Activated CD4-positive, alpha-beta T cell treated with anti-CD3 and anti-CD28 coated beads for 36 hours (primary cell): ENCODE measurements around the gene ZNF821. TPM values are rescaled to one million over a fixed set of nuclear protein-coding genes. Genes with fewer than 3 reads are reported as not detected.

Source experiments
- ATAC-seq: fragments of 200-7000 bp; cut with Tn5 transposase; one replicate; pipeline ENCODE4 v1.10.0; 2021; ENCODE audit warnings: mild to moderate bottlenecking, moderate library complexity
- CTCF ChIA-PET: fragments of 350-600 bp; sonication (Branson Sonifier 250); formaldehyde crosslinking; loops from one replicate; lab custom pipeline; 2021; ENCODE audit warnings: antibody characterized with exemption; lab: Charles Lee
- POLR2A ChIA-PET: fragments of 350-600 bp; sonication (Branson Sonifier 250); formaldehyde crosslinking; loops from one replicate; lab custom pipeline; 2021; ENCODE audit warnings: antibody characterized with exemption, inconsistent platforms; lab: Charles Lee
- DNase-seq: peaks from one replicate; pipeline ENCODE4 v3.0.0-alpha.2; 2020
- H3K27ac Mint-ChIP-seq: one replicate; pipeline ENCODE4 v1.8.0; 2021; ENCODE audit warnings: mixed read lengths
- H3K27me3 Mint-ChIP-seq: one replicate; pipeline ENCODE4 v1.8.0; 2021; ENCODE audit warnings: mixed read lengths
- H3K36me3 Mint-ChIP-seq: one replicate; pipeline ENCODE4 v1.8.0; 2021; ENCODE audit warnings: low read depth, mixed read lengths
- H3K4me1 Mint-ChIP-seq: one replicate; pipeline ENCODE4 v1.8.0; 2021; ENCODE audit warnings: mixed read lengths
- H3K4me3 Mint-ChIP-seq: one replicate; pipeline ENCODE4 v1.8.0; 2021; ENCODE audit warnings: mild to moderate bottlenecking, moderate library complexity, mixed read lengths
- H3K9me3 Mint-ChIP-seq: one replicate; pipeline ENCODE4 v1.8.0; 2021; ENCODE audit warnings: low read depth, mixed read lengths
- intact Hi-C, 2 experiments: fragments of 100-400 bp; cut with DNase I in 1 of 2; cut with micrococcal nuclease in 1 of 2; formaldehyde crosslinking; loops; one replicate each; pipeline versions ENCODE4 v1.14.2 to v1.15.1; 2022 to 2024; cut with DNase I, micrococcal nuclease
- total RNA-seq, 2 experiments: library from RNA; stranded (reverse); gene quantifications; one replicate each; pipeline ENCODE4 v1.2.3, GENCODE V29; 2021

The ZNF821 gene
- total RNA-seq, 2 experiments from 2014 or later = 6.0 to 7.7 TPM

DNA sequence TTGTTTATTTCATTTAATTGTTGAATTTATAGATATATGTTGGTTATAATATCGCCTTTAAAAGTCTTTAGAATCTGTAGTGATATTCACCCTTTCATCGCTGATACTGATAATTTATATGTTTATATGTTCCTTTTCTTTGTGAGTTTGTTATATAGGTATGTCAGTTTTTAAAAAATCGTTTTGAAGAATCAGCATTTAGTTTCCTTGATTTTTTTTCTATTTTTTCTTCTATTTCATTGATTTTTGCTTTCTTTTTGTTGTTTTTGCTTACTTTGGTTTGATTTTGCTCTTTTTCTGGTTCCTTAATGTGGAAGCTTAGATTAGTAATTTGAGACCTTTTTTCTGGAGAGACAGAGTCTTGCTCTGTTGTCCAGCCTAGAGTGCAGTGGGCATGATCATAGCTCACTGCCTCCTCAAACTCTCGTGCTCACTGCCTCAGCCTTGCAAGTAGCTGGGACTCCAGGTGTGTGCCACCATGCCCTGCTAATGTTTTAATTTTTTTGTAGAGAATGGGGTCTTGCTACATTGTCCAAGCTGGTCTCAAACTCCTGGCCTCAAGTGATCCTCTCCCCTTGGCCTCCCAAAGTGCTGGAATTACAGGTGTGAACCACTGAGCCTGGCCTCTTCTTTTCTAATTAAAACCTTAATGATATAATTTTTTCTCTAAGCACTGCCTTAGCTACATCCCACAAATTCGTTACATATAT lies 18.8 kb upstream of the ZNF821 start:
- ChIA-PET CTCF (interaction anchor here (0.9 to 3.9 kb wide), 6 partner anchors 10 to 118 kb away, joined by 3 to 18 read pairs (median 5); no protein-coding TSS in a partner anchor), POLR2A (no interaction called here)
- peaks cover 76% of the 10 kb centered on the region for H3K4me1 Mint-ChIP-seq
- no peaks in the 10 kb centered on the region for H3K9me3 Mint-ChIP-seq
- no peaks in the 10 kb centered on the region for H3K27me3 Mint-ChIP-seq
- H3K27ac Mint-ChIP-seq = peak overlapping the region; percentile 80
- intact Hi-C loops = no loop called here
- DNase-seq (no peak), ATAC-seq (no peak)
- H3K4me3 Mint-ChIP-seq = no peak overlapping the region
- peaks cover 24% of the 10 kb centered on the region for H3K36me3 Mint-ChIP-seq

GRCh38 chr16:71899171-71899570 lies 15.2 kb upstream of the ZNF821 start:
- DNase-seq (no peak), ATAC-seq (no peak)
- H3K27ac Mint-ChIP-seq = no peak overlapping the region
- intact Hi-C loops = loop anchor here in 1 of 2 experiments (10.0 kb wide), 1 partner anchor 196 kb away; the partner anchor contains the start of genes DHX38 and TXNL4B
- no peaks in the 10 kb centered on the region for H3K9me3 Mint-ChIP-seq
- no peaks in the 10 kb centered on the region for H3K27me3 Mint-ChIP-seq
- ChIA-PET CTCF (interaction anchor here (0.6 to 3.9 kb wide), 8 partner anchors 18 to 221 kb away, joined by 3 to 18 read pairs (median 3); no protein-coding TSS in a partner anchor), POLR2A (interaction anchor here (0.6 to 0.7 kb wide), 3 partner anchors 14 to 60 kb away, joined by 7 to 9 read pairs (median 8); no protein-coding TSS in a partner anchor)
- H3K4me3 Mint-ChIP-seq = no peak overlapping the region
- H3K4me1 Mint-ChIP-seq = peaks cover 55% of the 10 kb centered on the region
- peaks cover 29% of the 10 kb centered on the region for H3K36me3 Mint-ChIP-seq

GRCh38 chr16:71896764-71897368 lies 12.9 kb upstream of the ZNF821 start:
- H3K9me3 Mint-ChIP-seq = no peaks in the 10 kb centered on the region
- intact Hi-C loops = loop anchor here in 1 of 2 experiments (10.0 kb wide), 1 partner anchor 198 kb away; the partner anchor contains the start of genes DHX38 and TXNL4B
- ATAC-seq = no peak
- CTCF ChIA-PET = interaction anchor here (0.7 to 2.3 kb wide), 2 partner anchors 14 to 50 kb away, joined by 3 to 17 read pairs; partner anchors contain the start of gene ZNF821
- H3K4me1 Mint-ChIP-seq = peaks cover 38% of the 10 kb centered on the region
- H3K4me3 Mint-ChIP-seq = peak overlapping the region; percentile 96
- DNase-seq = no peak
- H3K36me3 Mint-ChIP-seq = peaks cover 18% of the 10 kb centered on the region
- H3K27me3 Mint-ChIP-seq = no peaks in the 10 kb centered on the region
- peak overlapping the region; percentile 63 for H3K27ac Mint-ChIP-seq
- POLR2A ChIA-PET = interaction anchor here (0.6 to 1.4 kb wide), 3 partner anchors 13 to 89 kb away, joined by 3 to 5 read pairs (median 4); partner anchors contain the start of gene ZNF821

DNA sequence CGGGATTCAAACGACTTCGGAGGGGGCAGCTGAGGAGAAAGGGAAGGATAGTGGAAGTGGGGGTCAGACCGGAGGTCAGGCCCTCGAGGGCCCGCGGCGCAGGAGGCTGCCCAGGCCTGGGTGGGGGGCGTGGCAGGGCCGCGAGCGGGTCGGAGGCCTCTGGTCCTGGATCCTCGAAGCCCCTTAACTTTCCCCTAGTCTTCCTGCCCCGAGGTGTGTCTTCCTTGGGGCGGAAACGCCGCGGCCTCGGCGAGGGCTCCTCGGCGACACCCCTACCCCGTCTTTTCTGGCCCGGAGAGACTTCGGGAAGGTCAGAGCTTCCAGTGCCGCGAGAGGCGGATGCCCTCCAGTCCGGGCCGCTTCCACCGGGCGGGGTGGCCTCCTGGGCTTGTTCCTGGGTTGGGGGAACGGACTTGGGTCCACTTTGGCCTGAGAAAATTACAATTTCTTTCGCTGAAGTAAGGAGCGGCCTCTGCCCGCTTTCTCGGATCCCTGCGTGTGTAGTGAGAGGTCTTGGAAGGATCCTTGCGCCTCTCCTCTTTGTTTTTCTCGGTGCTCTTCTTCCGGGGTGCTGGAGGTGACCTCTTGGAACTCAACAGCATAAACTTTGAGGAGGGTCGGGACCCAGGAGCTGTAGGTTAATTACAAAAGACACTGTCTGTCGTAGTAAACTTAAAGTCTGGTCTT lies 11.8 kb upstream of the ZNF821 start:
- DNase-seq (peak; percentile 50), ATAC-seq (peak; percentile 23)
- peak overlapping the region; percentile 94 for H3K27ac Mint-ChIP-seq
- H3K27me3 Mint-ChIP-seq = no peaks in the 10 kb centered on the region
- intact Hi-C loops = loop anchor here (1.0 to 10.0 kb wide), 13 partner anchors 12 to 1095 kb away; partner anchors contain the start of genes ATXN1L (in 2 of the 2), DHX38 (in 2 of the 2), TXNL4B (in 2 of the 2) and ZNF821 (in 2 of the 2)
- ChIA-PET CTCF (interaction anchor here (0.6 to 5.8 kb wide), 4 partner anchors 13 to 87 kb away, joined by 3 to 41 read pairs (median 10); partner anchors contain the start of genes AP1G1 and ZNF821), POLR2A (interaction anchor here (0.6 to 1.4 kb wide), 4 partner anchors 12 to 85 kb away, joined by 3 to 5 read pairs (median 4); partner anchors contain the start of gene ZNF821)
- H3K9me3 Mint-ChIP-seq = no peaks in the 10 kb centered on the region
- H3K36me3 Mint-ChIP-seq = peaks cover 14% of the 10 kb centered on the region
- H3K4me3 Mint-ChIP-seq = peak overlapping the region; percentile 96
- peaks cover 35% of the 10 kb centered on the region for H3K4me1 Mint-ChIP-seq

GRCh38 chr16:71894921-71895678 lies 11.1 kb upstream of the ZNF821 start, which contains the start of gene IST1:
TSS of gene IST1 (plus strand) at chr16:71895531. CDS start at chr16:71915641, 20,110 bp downstream.
- peak within 1 kb of the TSS; percentile 96 for H3K4me3 Mint-ChIP-seq
- H3K36me3 Mint-ChIP-seq = peaks cover 11% of the 10 kb centered on the region
- ChIA-PET CTCF (interaction anchor here (0.6 to 5.8 kb wide), 3 partner anchors 13 to 86 kb away, joined by 3 to 41 read pairs (median 3); partner anchors contain the start of gene AP1G1), POLR2A (interaction anchor here (0.7 to 1.4 kb wide), 5 partner anchors 11 to 86 kb away, joined by 3 to 4 read pairs (median 3); partner anchors contain the start of genes AP1G1 and ZNF821)
- ATAC-seq = peak; percentile 92
- H3K27me3 Mint-ChIP-seq = no peaks in the 10 kb centered on the region
- peak; percentile 99 for DNase-seq
- H3K27ac Mint-ChIP-seq = peak within 1 kb of the TSS; percentile 94
- peaks cover 31% of the 10 kb centered on the region for H3K4me1 Mint-ChIP-seq
- no peaks in the 10 kb centered on the region for H3K9me3 Mint-ChIP-seq
- intact Hi-C loops = loop anchor here (1.0 to 10.0 kb wide), 13 partner anchors 11 to 1094 kb away; partner anchors contain the start of genes ATXN1L (in 2 of the 2), DHX38 (in 2 of the 2), TXNL4B (in 2 of the 2) and ZNF821 (in 2 of the 2)

DNA sequence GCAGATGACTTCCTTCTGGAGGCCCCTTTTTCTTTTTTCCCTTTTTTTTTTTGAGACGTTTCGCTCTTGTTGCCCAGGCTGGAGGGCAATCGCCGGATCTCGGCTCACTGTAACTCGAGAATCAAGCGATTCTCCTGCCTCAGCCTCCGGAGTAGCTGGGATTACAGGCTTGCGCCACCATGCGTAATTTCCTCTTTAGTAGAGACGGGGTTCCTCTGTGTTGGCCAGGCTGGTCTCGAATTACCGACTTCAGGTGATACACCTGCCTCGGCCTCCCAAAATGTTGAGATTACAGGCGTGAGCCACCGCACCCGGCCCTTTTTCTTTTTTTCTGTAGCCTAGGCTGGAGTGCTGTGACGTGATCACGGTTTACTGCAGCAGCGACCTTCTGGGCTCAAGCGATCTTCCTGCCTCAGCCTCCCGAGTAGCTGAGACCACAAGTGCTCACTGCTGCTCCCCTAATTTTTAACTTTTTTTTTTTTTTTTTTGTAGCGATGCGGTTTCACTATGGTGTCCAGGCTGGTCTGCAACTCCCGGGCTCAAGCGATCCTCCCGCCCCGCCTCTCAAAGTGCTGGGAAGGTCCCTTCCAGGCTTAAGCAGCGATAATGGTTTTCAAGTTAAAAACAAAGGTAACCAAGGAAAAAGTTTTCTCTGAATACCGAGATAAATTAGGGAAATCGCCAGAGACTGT lies 10.4 kb upstream of the ZNF821 start:
- peak; percentile 16 for ATAC-seq
- no peaks in the 10 kb centered on the region for H3K27me3 Mint-ChIP-seq
- intact Hi-C loops = loop anchor here (2.0 to 10.0 kb wide), 5 partner anchors 14 to 1094 kb away; partner anchors contain the start of genes ATXN1L (in 1 of the 2), DHX38 (in 1 of the 2), TXNL4B (in 1 of the 2) and VAC14 (in 1 of the 2)
- peak overlapping the region; percentile 96 for H3K4me3 Mint-ChIP-seq
- peaks cover 28% of the 10 kb centered on the region for H3K4me1 Mint-ChIP-seq
- CTCF ChIA-PET = interaction anchor here (0.6 to 5.8 kb wide), 4 partner anchors 10 to 112 kb away, joined by 3 to 41 read pairs (median 6); partner anchors contain the start of gene ZNF821
- peak overlapping the region; percentile 94 for H3K27ac Mint-ChIP-seq
- POLR2A ChIA-PET = interaction anchor here (0.7 to 1.1 kb wide), 3 partner anchors 12 to 86 kb away, joined by 3 read pairs; partner anchors contain the start of gene AP1G1
- no peaks in the 10 kb centered on the region for H3K9me3 Mint-ChIP-seq
- peaks cover 11% of the 10 kb centered on the region for H3K36me3 Mint-ChIP-seq
- DNase-seq = peak; percentile 66

GRCh38 chr16:71893888-71894228 lies 9.9 kb upstream of the ZNF821 start:
- intact Hi-C loops = loop anchor here (2.0 to 10.0 kb wide), 5 partner anchors 13 to 1093 kb away; partner anchors contain the start of genes ATXN1L (in 1 of the 2), DHX38 (in 1 of the 2), TXNL4B (in 1 of the 2) and VAC14 (in 1 of the 2)
- Mint-ChIP-seq H3K9me3 (no peaks in the 10 kb centered on the region), H3K4me1 (peaks cover 24% of the 10 kb centered on the region), H3K36me3 (peaks cover 11% of the 10 kb centered on the region), H3K27me3 (no peaks in the 10 kb centered on the region), H3K4me3 (peak overlapping the region; percentile 96), H3K27ac (peak overlapping the region; percentile 94)
- POLR2A ChIA-PET = no interaction called here
- DNase-seq (no peak), ATAC-seq (no peak)
- CTCF ChIA-PET = interaction anchor here (0.6 to 5.8 kb wide), 5 partner anchors 9 to 112 kb away, joined by 3 to 41 read pairs (median 4); partner anchors contain the start of gene ZNF821

GRCh38 chr16:71889147-71889546 lies 5.2 kb upstream of the ZNF821 start:
- Mint-ChIP-seq H3K4me1 (peaks cover 16% of the 10 kb centered on the region), H3K9me3 (no peaks in the 10 kb centered on the region), H3K27ac (no peak overlapping the region), H3K4me3 (no peak overlapping the region), H3K36me3 (no peaks in the 10 kb centered on the region), H3K27me3 (no peaks in the 10 kb centered on the region)
- DNase-seq (no peak), ATAC-seq (no peak)
- intact Hi-C loops = no loop called here
- ChIA-PET POLR2A (no interaction called here), CTCF (interaction anchor here (0.6 kb wide), 1 partner anchor 148 kb away, joined by 3 read pairs; no protein-coding TSS in a partner anchor)

- peak overlapping the region; percentile 76 for H3K27ac Mint-ChIP-seq
- ATAC-seq (no peak), DNase-seq (no peak)
- ChIA-PET POLR2A (interaction anchor here (0.7 to 1.5 kb wide), 3 partner anchors 13 to 76 kb away, joined by 4 to 7 read pairs (median 4); no protein-coding TSS in a partner anchor), CTCF (interaction anchor here (0.7 to 6.8 kb wide), 5 partner anchors 9 to 77 kb away, joined by 3 to 83 read pairs (median 4); no protein-coding TSS in a partner anchor)
- no peaks in the 10 kb centered on the region for H3K27me3 Mint-ChIP-seq
- H3K9me3 Mint-ChIP-seq = no peaks in the 10 kb centered on the region
- H3K4me1 Mint-ChIP-seq = peaks cover 39% of the 10 kb centered on the region
- intact Hi-C loops = no loop called here
- peak overlapping the region; percentile 84 for H3K4me3 Mint-ChIP-seq
- H3K36me3 Mint-ChIP-seq = peaks cover 4% of the 10 kb centered on the region
Observed at GRCh38 chr16:71885261-71885650, 1.3 kb upstream of the ZNF821 start.
